ENCODE results near the gene ZNF780A.

Gene ZNF780A

GRCh38 chr19:40025938-40026596, 64.7 kb downstream of the ZNF780A start:
- TF ChIP-seq, protein P1, sequence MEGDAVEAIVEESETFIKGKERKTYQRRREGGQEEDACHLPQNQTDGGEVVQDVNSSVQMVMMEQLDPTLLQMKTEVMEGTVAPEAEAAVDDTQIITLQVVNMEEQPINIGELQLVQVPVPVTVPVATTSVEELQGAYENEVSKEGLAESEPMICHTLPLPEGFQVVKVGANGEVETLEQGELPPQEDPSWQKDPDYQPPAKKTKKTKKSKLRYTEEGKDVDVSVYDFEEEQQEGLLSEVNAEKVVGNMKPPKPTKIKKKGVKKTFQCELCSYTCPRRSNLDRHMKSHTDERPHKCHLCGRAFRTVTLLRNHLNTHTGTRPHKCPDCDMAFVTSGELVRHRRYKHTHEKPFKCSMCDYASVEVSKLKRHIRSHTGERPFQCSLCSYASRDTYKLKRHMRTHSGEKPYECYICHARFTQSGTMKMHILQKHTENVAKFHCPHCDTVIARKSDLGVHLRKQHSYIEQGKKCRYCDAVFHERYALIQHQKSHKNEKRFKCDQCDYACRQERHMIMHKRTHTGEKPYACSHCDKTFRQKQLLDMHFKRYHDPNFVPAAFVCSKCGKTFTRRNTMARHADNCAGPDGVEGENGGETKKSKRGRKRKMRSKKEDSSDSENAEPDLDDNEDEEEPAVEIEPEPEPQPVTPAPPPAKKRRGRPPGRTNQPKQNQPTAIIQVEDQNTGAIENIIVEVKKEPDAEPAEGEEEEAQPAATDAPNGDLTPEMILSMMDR (IDR thresholded peaks at IDR 0.05; ENCODE audit: low read depth, low read length): no peak
- no peak for DNase-seq (ENCODE audit: extremely low read depth, low read depth)

GRCh38 chr19:40023969-40024368, 66.8 kb downstream of the ZNF780A start:
- TF ChIP-seq, protein P1 (IDR thresholded peaks at IDR 0.05; ENCODE audit: low read depth, low read length): no peak
- no peak for DNase-seq (ENCODE audit: extremely low read depth, low read depth)
